ENCODE measurements around the gene ANTXR2. TPM values are rescaled to one million over a fixed set of nuclear protein-coding genes. Genes with fewer than 3 reads are reported as not detected.

ANTXR2 gene
- total RNA-seq, 2 donors from 2014 or later, result 2.2 to 4.5 TPM

DNA sequence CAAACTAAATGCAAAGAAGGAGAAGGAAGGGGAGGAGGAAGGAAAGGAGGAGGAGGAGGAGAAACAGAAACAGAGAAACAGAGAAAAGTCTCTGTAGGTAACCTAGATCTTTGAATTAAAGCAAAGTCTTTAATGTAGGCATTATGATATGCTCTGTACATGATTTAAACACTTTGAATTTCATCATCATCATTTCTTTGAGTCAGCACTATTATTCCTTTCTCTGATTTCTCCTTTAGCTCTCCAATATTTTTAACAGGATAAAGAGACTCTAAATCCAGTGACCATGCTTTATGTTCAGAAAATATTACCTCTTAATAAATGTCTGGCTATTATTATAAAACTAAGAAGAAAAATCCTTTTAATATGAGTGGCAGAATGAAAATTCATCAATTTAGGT is 124.3 kb downstream of the ANTXR2 start:
- DNase-seq (ENCODE audit: low spot score in 2 of 2) (no peak), ATAC-seq (no peak)
- H3K9me3 Mint-ChIP-seq, result no peaks in the 10 kb centered on the region
- no peak overlapping the region for H3K27ac Mint-ChIP-seq
- no peaks in the 10 kb centered on the region for H3K36me3 Mint-ChIP-seq

- no peak for DNase-seq (ENCODE audit: low spot score in 2 of 2)
- Mint-ChIP-seq H3K27ac (no peak overlapping the region), H3K9me3 (no peaks in the 10 kb centered on the region), H3K36me3 (no peaks in the 10 kb centered on the region)
- ATAC-seq, result no peak
Measured at GRCh38 chr4:79948261-79948660, 124.8 kb downstream of the ANTXR2 start.

GRCh38 chr4:79947386-79947785 is 125.6 kb downstream of the ANTXR2 start:
- no peak overlapping the region for H3K27ac Mint-ChIP-seq
- no peaks in the 10 kb centered on the region for H3K9me3 Mint-ChIP-seq
- H3K36me3 Mint-ChIP-seq, result no peaks in the 10 kb centered on the region
- no peak for DNase-seq (ENCODE audit: low spot score in 2 of 2)
- ATAC-seq, result no peak

- no peak for ATAC-seq
- H3K9me3 Mint-ChIP-seq, result no peaks in the 10 kb centered on the region
- DNase-seq (ENCODE audit: low spot score in 2 of 2), result no peak
- H3K36me3 Mint-ChIP-seq, result no peaks in the 10 kb centered on the region
- no peak overlapping the region for H3K27ac Mint-ChIP-seq
Measured at GRCh38 chr4:79935274-79935673, 137.8 kb downstream of the ANTXR2 start.

DNA sequence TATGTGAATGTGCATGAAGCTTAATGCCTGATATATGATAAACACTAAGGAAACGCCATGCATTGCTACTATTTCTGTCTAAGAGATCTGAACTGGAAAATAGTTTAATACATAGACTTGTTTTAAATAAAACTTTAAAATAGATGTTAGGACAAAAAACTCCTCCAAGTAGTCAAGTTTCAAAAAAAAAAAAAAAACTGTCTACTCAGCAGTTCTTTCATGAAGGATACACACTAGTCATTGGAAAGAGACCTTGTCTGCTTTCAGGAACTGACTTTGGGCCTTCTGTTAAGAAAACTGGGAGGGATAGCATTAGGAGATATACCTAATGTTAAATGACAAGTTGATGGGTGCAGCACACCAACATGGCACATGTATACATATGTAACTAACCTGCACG is 138.4 kb downstream of the ANTXR2 start:
- Mint-ChIP-seq H3K9me3 (no peaks in the 10 kb centered on the region), H3K36me3 (no peaks in the 10 kb centered on the region), H3K27ac (no peak overlapping the region)
- DNase-seq (ENCODE audit: low spot score in 2 of 2), result no peak
- ATAC-seq, result no peak

- H3K36me3 Mint-ChIP-seq, result no peaks in the 10 kb centered on the region
- H3K27ac Mint-ChIP-seq, result no peak overlapping the region
- DNase-seq (ENCODE audit: low spot score in 2 of 2) (no peak), ATAC-seq (peak in 1 of 2 donors; percentile 38)
- no peaks in the 10 kb centered on the region for H3K9me3 Mint-ChIP-seq
Measured at GRCh38 chr4:79927931-79928330, 145.1 kb downstream of the ANTXR2 start.

- H3K27ac Mint-ChIP-seq, result no peak overlapping the region
- no peaks in the 10 kb centered on the region for H3K9me3 Mint-ChIP-seq
- DNase-seq (ENCODE audit: low spot score in 2 of 2), result no peak
Measured at GRCh38 chr4:79923281-79923680, 149.7 kb downstream of the ANTXR2 start.

GRCh38 chr4:79922011-79922410 is 151.0 kb downstream of the ANTXR2 start:
- DNase-seq (ENCODE audit: low spot score in 2 of 2) (no peak), ATAC-seq (no peak)
- H3K36me3 Mint-ChIP-seq, result no peaks in the 10 kb centered on the region
- no peaks in the 10 kb centered on the region for H3K9me3 Mint-ChIP-seq
- no peak overlapping the region for H3K27ac Mint-ChIP-seq

More at GRCh38 chr4:79923281-79923680, 149.7 kb downstream of the ANTXR2 start:
- no peaks in the 10 kb centered on the region for H3K36me3 Mint-ChIP-seq
- ATAC-seq, result no peak

DNA sequence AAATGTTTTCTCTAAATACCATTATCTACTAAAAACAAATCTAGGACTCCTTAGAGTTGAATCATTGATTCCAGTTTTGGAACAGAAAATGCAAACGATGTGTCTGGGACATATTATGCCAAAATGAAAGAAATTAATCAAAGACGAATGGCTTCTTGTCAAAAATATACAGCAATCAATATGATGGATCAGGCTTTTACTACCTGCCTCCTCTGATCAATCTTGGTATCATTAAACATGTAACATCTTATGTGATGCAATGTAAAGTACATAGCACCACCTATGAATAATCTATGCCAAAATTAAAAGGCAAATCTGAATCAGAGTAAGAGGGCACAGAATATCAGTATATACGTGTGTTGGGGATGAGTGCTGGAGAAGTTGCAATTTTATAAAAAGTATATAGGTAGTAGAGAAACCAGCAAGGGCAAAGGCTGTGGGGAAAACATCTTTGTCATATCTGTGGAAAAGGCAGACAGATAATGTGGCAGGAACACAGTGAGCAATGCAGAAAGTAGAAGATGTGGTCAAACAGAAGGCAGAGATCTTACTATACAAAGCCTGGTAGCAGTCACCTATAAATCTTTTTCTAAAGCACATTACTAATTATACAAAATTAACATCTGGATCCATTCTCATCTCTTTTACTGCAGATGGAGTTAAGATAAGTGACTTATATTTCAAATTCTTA is 152.7 kb downstream of the ANTXR2 start:
- DNase-seq (ENCODE audit: low spot score in 2 of 2) (no peak), ATAC-seq (peak; percentile 55 to 56)
- H3K36me3 Mint-ChIP-seq, result no peaks in the 10 kb centered on the region
- H3K27ac Mint-ChIP-seq, result no peak overlapping the region
- no peaks in the 10 kb centered on the region for H3K9me3 Mint-ChIP-seq

DNA sequence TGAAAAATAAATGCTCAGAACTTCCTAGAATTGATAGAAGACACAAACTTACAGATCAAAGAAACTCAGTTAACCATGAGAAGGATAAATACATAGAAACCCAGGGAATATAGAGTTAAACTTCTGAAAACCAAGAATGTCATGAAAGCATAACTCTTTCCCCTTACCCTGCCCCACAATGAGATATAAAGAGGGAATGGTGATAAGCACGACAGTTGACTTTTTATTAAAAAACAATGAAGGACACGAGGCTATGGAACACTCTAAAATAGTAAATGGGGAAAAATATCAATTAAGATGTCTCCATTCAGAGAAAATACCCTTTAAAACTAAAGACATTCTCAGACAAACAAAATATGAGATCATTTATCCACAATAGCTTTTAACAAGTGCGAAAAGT is 154.7 kb downstream of the ANTXR2 start:
- no peak overlapping the region for H3K27ac Mint-ChIP-seq
- H3K36me3 Mint-ChIP-seq, result no peaks in the 10 kb centered on the region
- ATAC-seq (no peak), DNase-seq (ENCODE audit: low spot score in 2 of 2) (no peak)
- H3K9me3 Mint-ChIP-seq, result no peaks in the 10 kb centered on the region

DNA sequence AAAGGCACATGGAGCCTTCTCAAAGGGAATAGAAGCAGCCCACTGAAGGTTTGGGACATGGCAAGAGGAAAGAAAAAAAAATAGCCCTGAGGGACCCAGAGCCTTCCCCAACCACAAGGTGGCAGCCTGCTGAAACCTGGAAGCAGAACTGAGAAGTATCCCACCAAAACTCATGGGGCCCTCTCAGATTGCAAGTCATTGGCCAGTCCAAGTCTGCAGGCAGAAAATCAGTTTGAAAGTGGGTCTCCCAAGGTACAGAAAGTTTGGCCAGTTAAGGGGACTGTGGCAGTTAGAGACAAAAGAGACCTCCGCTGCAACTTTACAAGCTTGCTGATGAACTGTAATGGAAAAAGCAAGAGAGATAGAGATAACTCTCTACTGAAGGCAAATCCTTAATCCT is 155.8 kb downstream of the ANTXR2 start:
- ATAC-seq (peak; percentile 52 to 61), DNase-seq (ENCODE audit: low spot score in 2 of 2) (peak in 1 of 2 donors; percentile 39)
- Mint-ChIP-seq H3K36me3 (no peaks in the 10 kb centered on the region), H3K9me3 (no peaks in the 10 kb centered on the region), H3K27ac (no peak overlapping the region)

- no peak overlapping the region for H3K27ac Mint-ChIP-seq
- no peak for DNase-seq (ENCODE audit: low spot score in 2 of 2)
- ATAC-seq, result no peak
- H3K9me3 Mint-ChIP-seq, result no peaks in the 10 kb centered on the region
- no peaks in the 10 kb centered on the region for H3K36me3 Mint-ChIP-seq
Measured at GRCh38 chr4:79915246-79915645, 157.8 kb downstream of the ANTXR2 start.

- H3K9me3 Mint-ChIP-seq, result no peaks in the 10 kb centered on the region
- no peak overlapping the region for H3K27ac Mint-ChIP-seq
- ATAC-seq, result peak in 1 of 2 donors; percentile 71
- no peak for DNase-seq (ENCODE audit: low spot score in 2 of 2)
- no peaks in the 10 kb centered on the region for H3K36me3 Mint-ChIP-seq
Measured at GRCh38 chr4:79913581-79913980, 159.4 kb downstream of the ANTXR2 start.

DNA sequence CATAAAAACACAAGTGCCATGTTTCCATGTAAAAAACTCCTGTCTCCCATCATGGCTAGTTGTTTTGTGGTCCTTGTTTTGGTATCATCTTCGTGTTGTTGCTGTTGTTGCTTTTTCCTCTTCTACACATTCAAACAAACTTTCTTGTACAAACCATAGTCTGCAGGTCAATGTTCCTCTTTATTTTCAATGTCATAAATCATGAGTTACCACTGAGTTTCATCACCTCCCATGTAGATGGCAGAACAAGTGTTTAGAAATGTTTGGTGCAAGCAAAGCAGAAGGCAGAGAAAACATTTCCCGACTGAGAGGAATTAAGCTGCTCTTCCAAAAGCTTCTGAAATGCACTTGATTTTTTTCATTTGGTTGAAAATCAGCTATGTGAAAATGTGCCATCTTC is 166.0 kb downstream of the ANTXR2 start:
- H3K36me3 Mint-ChIP-seq, result peaks cover 0 to 13% of the 10 kb centered on the region in 2 donors
- ATAC-seq, result no peak
- no peaks in the 10 kb centered on the region for H3K9me3 Mint-ChIP-seq
- no peak overlapping the region for H3K27ac Mint-ChIP-seq
- DNase-seq (ENCODE audit: low spot score in 2 of 2), result no peak

DNA sequence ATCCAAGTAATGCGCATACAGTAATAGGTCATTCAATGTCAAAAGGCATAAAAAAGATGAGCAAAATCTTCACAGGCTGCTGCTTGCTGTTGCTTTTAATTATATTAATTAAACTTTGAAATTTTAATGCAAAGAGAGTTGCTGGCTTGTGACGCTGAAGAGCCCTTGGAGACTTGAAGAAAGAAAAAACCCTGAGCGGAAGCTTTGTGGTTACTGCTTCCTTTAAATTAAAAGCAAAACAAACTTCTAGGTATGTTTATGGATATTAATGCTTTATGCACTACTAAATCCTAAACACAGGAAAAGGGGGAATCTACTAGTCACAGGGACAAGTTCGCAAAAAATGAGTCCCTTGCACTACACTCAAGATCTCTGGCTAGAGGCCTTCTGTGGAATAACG is 166.7 kb downstream of the ANTXR2 start:
- Mint-ChIP-seq H3K36me3 (peaks cover 0 to 13% of the 10 kb centered on the region in 2 donors), H3K27ac (no peak overlapping the region), H3K9me3 (no peaks in the 10 kb centered on the region)
- no peak for ATAC-seq
- DNase-seq (ENCODE audit: low spot score in 2 of 2), result no peak

- Mint-ChIP-seq H3K27ac (no peak overlapping the region), H3K9me3 (no peaks in the 10 kb centered on the region), H3K36me3 (peaks cover 0 to 13% of the 10 kb centered on the region in 2 donors)
- DNase-seq (ENCODE audit: low spot score in 2 of 2) (no peak), ATAC-seq (no peak)
Measured at GRCh38 chr4:79905212-79905611, 167.8 kb downstream of the ANTXR2 start.

DNA sequence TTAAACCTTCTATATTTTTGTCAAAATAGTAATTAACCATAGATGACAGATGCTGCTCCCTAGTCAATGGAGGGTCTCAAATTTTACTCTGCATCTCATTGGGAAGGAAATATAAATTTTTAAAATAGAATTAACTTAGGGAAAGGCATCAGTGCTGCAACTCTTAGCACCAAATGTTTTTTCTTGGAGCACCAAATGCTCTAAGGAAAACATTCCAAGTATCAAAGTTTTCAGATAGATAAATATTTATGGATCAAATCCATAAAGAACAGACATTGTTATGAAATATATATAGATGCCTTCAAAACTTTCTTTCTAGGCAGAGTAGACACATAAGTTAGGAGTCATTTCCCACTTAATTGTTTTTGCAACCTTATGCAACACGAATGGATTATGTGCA is 168.7 kb downstream of the ANTXR2 start:
- H3K27ac Mint-ChIP-seq, result no peak overlapping the region
- peaks cover 0 to 13% of the 10 kb centered on the region in 2 donors for H3K36me3 Mint-ChIP-seq

GRCh38 chr4:79900182-79900581 is 172.8 kb downstream of the ANTXR2 start:
- H3K27ac Mint-ChIP-seq, result no peak overlapping the region
- no peaks in the 10 kb centered on the region for H3K9me3 Mint-ChIP-seq
- DNase-seq (ENCODE audit: low spot score in 2 of 2), result no peak

More for the DNA sequence above, 168.7 kb downstream of the ANTXR2 start:
- H3K9me3 Mint-ChIP-seq, result no peaks in the 10 kb centered on the region
- no peak for DNase-seq (ENCODE audit: low spot score in 2 of 2)
- no peak for ATAC-seq

More at GRCh38 chr4:79900182-79900581, 172.8 kb downstream of the ANTXR2 start:
- ATAC-seq, result no peak
- H3K36me3 Mint-ChIP-seq, result no peaks in the 10 kb centered on the region
